ENCODE data around the gene TEPSIN. TPM values are rescaled to one million over a fixed set of nuclear protein-coding genes. Genes with fewer than 3 reads are reported as not detected.

The TEPSIN gene
- total RNA-seq, 2 experiments from 2014 or later = 28.2 to 32.2 TPM

DNA sequence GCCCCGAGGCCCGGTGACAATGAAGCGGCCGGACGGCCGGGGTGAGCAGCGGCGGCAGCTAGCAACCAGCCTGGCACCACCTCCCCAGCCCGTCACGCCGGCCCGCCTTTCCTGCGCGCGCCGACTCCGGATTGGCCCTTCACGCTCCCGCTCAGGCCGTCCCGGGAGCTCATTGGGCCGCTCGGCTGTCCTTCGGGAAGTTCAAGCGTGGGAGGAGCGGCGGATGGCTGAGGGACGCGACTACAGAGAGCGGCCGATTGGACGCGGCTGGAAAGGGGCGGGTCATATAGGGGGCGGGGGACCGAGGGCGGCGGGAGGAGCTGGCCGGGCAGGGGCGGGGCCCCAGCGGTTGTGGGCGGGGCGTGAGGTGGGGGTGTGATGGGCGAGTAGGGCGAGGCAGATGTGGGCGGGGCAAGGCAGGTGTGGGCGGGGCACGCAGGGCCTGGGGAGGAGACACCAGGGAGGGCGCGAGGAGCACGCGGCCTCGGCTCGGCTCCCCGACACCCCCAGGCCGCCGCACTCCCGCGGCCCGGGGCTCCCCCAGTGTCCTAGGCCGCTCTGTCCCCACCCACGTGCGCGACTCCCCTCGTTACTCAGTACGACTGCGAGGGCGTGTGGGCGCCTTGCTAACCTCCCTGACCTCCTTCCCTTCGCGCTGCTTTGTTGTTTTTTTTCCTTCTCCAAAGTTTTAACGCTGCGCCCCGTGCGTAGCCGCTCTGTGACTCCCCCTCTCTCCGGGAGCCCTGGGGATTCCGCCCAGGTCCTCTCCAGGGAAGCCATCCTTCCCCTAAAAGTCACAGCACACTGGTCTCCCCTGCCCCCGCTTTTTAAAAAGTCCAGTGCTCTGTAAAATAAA is 15.7 kb downstream of the TEPSIN start, which contains the start of gene CEP131:
CEP131 (minus strand) TSS at position 60 of the 856 bp plus-strand sequence. CDS start 2,909 bp downstream, outside the sequence.
- Mint-ChIP-seq H3K27me3 (no peaks in the 10 kb centered on the region), H3K9me3 (no peaks in the 10 kb centered on the region), H3K36me3 (ENCODE audit: low read depth) (no peaks in the 10 kb centered on the region), H3K27ac (peak within 1 kb of the TSS; percentile 88), H3K4me1 (ENCODE audit: low read depth) (peaks cover 20% of the 10 kb centered on the region), H3K4me3 (peak within 1 kb of the TSS; percentile 69)
- ChIA-PET POLR2A (interaction anchor here (1.3 to 1.7 kb wide), 2 partner anchors 9 to 16 kb away, joined by 3 to 9 read pairs; partner anchors contain the start of genes NDUFAF8 and TEPSIN), CTCF (interaction anchor here (0.8 to 1.3 kb wide), 2 partner anchors 11 to 218 kb away, joined by 3 to 4 read pairs; no protein-coding TSS in a partner anchor)
- TF ChIP-seq, protein P1, sequence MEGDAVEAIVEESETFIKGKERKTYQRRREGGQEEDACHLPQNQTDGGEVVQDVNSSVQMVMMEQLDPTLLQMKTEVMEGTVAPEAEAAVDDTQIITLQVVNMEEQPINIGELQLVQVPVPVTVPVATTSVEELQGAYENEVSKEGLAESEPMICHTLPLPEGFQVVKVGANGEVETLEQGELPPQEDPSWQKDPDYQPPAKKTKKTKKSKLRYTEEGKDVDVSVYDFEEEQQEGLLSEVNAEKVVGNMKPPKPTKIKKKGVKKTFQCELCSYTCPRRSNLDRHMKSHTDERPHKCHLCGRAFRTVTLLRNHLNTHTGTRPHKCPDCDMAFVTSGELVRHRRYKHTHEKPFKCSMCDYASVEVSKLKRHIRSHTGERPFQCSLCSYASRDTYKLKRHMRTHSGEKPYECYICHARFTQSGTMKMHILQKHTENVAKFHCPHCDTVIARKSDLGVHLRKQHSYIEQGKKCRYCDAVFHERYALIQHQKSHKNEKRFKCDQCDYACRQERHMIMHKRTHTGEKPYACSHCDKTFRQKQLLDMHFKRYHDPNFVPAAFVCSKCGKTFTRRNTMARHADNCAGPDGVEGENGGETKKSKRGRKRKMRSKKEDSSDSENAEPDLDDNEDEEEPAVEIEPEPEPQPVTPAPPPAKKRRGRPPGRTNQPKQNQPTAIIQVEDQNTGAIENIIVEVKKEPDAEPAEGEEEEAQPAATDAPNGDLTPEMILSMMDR (IDR thresholded peaks at IDR 0.05) = no peak
- intact Hi-C loops (cut with micrococcal nuclease) = no loop called here
- DNase-seq = peak; percentile 99
- peak; percentile 93 for ATAC-seq

DNA sequence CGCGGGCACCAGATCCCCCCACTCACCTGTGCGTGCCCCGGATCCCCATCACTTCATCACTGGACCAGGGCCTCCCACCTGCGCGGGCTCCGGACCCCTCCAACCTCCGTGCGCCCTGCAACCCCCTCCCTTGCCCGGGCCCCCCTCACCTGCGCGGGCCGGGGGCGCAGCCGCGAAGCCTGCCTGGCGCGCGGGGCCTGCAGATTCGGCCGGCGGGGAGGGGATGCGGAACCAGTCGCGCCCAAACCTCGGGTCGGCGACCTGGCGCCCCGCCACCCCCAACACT is 16.3 kb downstream of the TEPSIN start:
- no peaks in the 10 kb centered on the region for H3K36me3 Mint-ChIP-seq (ENCODE audit: low read depth)
- TF ChIP-seq, protein P1 (IDR thresholded peaks at IDR 0.05) = no peak
- no peak for DNase-seq
- intact Hi-C loops (cut with micrococcal nuclease) = no loop called here
- ChIA-PET CTCF (interaction anchor here (0.8 to 1.3 kb wide), 2 partner anchors 11 to 219 kb away, joined by 3 to 4 read pairs; no protein-coding TSS in a partner anchor), POLR2A (interaction anchor here (1.3 to 1.7 kb wide), 2 partner anchors 10 to 16 kb away, joined by 3 to 9 read pairs; partner anchors contain the start of genes NDUFAF8 and TEPSIN)
- H3K4me1 Mint-ChIP-seq (ENCODE audit: low read depth) = peaks cover 14% of the 10 kb centered on the region
- no peak for ATAC-seq
- H3K4me3 Mint-ChIP-seq = peak overlapping the region; percentile 69
- no peak overlapping the region for H3K27ac Mint-ChIP-seq
- H3K27me3 Mint-ChIP-seq = no peaks in the 10 kb centered on the region
- H3K9me3 Mint-ChIP-seq = no peaks in the 10 kb centered on the region

DNA sequence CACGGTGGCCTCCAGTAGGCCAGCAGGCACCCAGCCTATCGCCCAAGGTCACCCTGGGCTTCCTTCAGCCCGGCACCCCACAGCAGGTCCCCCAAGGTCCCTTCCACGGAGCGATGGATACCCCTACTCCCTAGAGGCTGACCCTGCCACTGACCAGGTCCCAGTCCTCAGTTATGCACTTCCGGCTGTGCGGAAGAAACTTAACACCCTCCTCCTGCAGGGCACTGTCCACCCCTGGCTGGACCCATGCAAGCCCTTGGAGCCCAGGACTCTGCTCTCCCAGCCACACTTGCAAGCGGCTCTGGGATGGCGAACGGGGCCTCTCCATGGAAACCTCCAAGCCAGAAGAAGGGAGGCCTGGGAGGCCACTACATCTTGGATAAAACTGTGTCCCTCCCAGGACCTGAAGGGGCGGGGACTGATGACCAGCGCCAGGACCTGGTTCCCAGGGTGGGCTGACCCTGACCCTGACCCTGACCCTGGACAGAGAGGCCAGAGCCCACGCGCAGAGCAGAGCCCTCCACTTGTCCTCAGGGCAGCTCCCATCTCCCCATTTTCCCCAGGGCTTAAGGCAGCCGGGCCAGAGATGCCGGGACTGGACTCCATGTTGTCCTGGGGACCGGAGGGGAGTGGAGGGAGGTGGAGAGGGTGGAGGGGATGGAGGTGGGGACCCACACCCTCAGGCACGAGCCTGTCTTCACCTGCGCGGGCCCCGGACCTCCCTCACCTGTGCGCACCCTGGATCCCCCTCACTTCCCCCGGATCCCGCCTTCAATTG is 16.8 kb downstream of the TEPSIN start:
- intact Hi-C loops (cut with micrococcal nuclease) = no loop called here
- TF ChIP-seq, protein P1 (IDR thresholded peaks at IDR 0.05) = no peak
- ChIA-PET CTCF (interaction anchor here (1.3 kb wide), 1 partner anchor 12 kb away, joined by 4 read pairs; no protein-coding TSS in a partner anchor), POLR2A (interaction anchor here (1.3 to 1.7 kb wide), 2 partner anchors 10 to 17 kb away, joined by 3 to 9 read pairs; partner anchors contain the start of genes NDUFAF8 and TEPSIN)
- H3K4me1 Mint-ChIP-seq (ENCODE audit: low read depth) = peaks cover 12% of the 10 kb centered on the region
- no peaks in the 10 kb centered on the region for H3K9me3 Mint-ChIP-seq
- DNase-seq = no peak
- H3K4me3 Mint-ChIP-seq = peak overlapping the region; percentile 69
- H3K36me3 Mint-ChIP-seq (ENCODE audit: low read depth) = no peaks in the 10 kb centered on the region
- no peaks in the 10 kb centered on the region for H3K27me3 Mint-ChIP-seq
- no peak overlapping the region for H3K27ac Mint-ChIP-seq
- ATAC-seq = no peak

DNA sequence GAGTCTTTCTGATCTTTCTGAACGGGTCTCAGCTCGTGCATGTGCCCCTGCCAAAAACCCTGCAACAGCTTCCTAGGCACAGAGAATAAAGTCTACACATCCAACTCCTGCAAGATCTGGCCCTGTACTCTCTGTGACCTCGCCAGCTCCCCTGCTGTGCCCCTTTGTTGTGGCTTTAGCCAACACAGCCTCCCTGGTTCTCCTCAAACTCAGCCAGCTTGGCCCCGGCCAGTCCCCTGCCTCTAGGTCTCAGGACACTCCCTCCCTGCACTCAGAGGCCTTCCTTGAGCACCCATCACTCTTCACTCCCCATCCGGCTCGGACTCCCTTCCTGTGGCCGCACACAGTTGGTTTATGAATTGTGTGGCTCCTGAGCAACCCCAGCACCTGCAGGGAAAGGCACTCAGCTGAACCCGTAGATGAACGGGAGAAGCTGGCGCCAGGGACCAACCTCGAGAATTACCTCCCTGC is 17.4 kb downstream of the TEPSIN start:
- POLR2A ChIA-PET = interaction anchor here (0.5 kb wide), 2 partner anchors 143 to 204 kb away, joined by 3 read pairs; no protein-coding TSS in a partner anchor
- no peak overlapping the region for H3K27ac Mint-ChIP-seq

More for the DNA sequence above, 17.4 kb downstream of the TEPSIN start:
- H3K36me3 Mint-ChIP-seq (ENCODE audit: low read depth) = no peaks in the 10 kb centered on the region
- TF ChIP-seq, protein P1 (IDR thresholded peaks at IDR 0.05) = no peak
- peak overlapping the region; percentile 69 for H3K4me3 Mint-ChIP-seq
- intact Hi-C loops (cut with micrococcal nuclease) = no loop called here
- CTCF ChIA-PET = no interaction called here
- no peak for DNase-seq
- H3K27me3 Mint-ChIP-seq = no peaks in the 10 kb centered on the region
- ATAC-seq = no peak
- peaks cover 12% of the 10 kb centered on the region for H3K4me1 Mint-ChIP-seq (ENCODE audit: low read depth)
- no peaks in the 10 kb centered on the region for H3K9me3 Mint-ChIP-seq
